HG02981 (cell line): ENCODE data around the gene DZIP3.
A peak's percentile ranks its signal among the peaks of the same experiment; 100 is the strongest.

Experiments
- ATAC-seq: cut with Tn5 transposase; IDR thresholded peaks from one replicate; pipeline ENCODE4 v1.9.1; 2021; ENCODE audit warnings: mild to moderate bottlenecking, moderate library complexity; ENCODE audit not compliant: unreplicated experiment

DZIP3 gene

GRCh38 chr3:108589081-108589997, at the start of gene DZIP3, which contains the start of gene CIP2A:
TSS of gene DZIP3 (plus strand) at chr3:108589722. CDS start at chr3:108605407, 15,685 bp downstream.
TSS of gene CIP2A (minus strand) at chr3:108589438. CDS start at chr3:108589375, 63 bp downstream.
- peak; percentile 94 for ATAC-seq

GRCh38 chr3:108546247-108546646, 43.3 kb upstream of the DZIP3 start:
- ATAC-seq: no peak

GRCh38 chr3:108546692-108547091, 42.8 kb upstream of the DZIP3 start:
- ATAC-seq: no peak

GRCh38 chr3:108548304-108548703, 41.2 kb upstream of the DZIP3 start:
- no peak for ATAC-seq

GRCh38 chr3:108548886-108549285, 40.6 kb upstream of the DZIP3 start:
- ATAC-seq: no peak

GRCh38 chr3:108552267-108553159, 37.0 kb upstream of the DZIP3 start:
- peak; percentile 50 for ATAC-seq

- no peak for ATAC-seq
These were observed 35.3 kb upstream of the DZIP3 start for GRCh38 chr3:108554229-108554628.

- no peak for ATAC-seq
These were observed 34.5 kb upstream of the DZIP3 start for GRCh38 chr3:108554913-108555571.

GRCh38 chr3:108555966-108556581, 33.4 kb upstream of the DZIP3 start:
- ATAC-seq: no peak

GRCh38 chr3:108562565-108562964, 27.0 kb upstream of the DZIP3 start:
- no peak for ATAC-seq

GRCh38 chr3:108564564-108564963, 25.0 kb upstream of the DZIP3 start:
- no peak for ATAC-seq

- ATAC-seq: no peak
These were observed 24.0 kb upstream of the DZIP3 start for GRCh38 chr3:108565506-108565905.

- no peak for ATAC-seq
These were observed 22.9 kb upstream of the DZIP3 start for GRCh38 chr3:108566599-108566998.

- ATAC-seq: no peak
These were observed 20.2 kb upstream of the DZIP3 start for GRCh38 chr3:108569336-108569735.

- ATAC-seq: no peak
These were observed 11.5 kb upstream of the DZIP3 start for GRCh38 chr3:108578064-108578463.

- ATAC-seq: no peak
These were observed 921 bp upstream of the DZIP3 start for GRCh38 chr3:108588601-108589000.

- ATAC-seq: no peak
These were observed 439 bp downstream of the DZIP3 start for GRCh38 chr3:108589998-108590323.

- no peak for ATAC-seq
These were observed 938 bp downstream of the DZIP3 start for GRCh38 chr3:108590460-108590859.

- no peak for ATAC-seq
These were observed 5.8 kb downstream of the DZIP3 start for GRCh38 chr3:108595321-108595720.

- ATAC-seq: no peak
These were observed 8.9 kb downstream of the DZIP3 start for GRCh38 chr3:108598375-108598774.
